ENCODE results near the gene ATP9A. TPM values are rescaled to one million over a fixed set of nuclear protein-coding genes. Genes with fewer than 3 reads are reported as not detected.
"Not testable (repeated sequence)": the region's sequence is repeated elsewhere in the genome, so short reads cannot be mapped to it uniquely, and the experiment has no call there.

The ATP9A gene
- total RNA-seq, 1 donor from 2014 or later = 21.2 TPM

DNA sequence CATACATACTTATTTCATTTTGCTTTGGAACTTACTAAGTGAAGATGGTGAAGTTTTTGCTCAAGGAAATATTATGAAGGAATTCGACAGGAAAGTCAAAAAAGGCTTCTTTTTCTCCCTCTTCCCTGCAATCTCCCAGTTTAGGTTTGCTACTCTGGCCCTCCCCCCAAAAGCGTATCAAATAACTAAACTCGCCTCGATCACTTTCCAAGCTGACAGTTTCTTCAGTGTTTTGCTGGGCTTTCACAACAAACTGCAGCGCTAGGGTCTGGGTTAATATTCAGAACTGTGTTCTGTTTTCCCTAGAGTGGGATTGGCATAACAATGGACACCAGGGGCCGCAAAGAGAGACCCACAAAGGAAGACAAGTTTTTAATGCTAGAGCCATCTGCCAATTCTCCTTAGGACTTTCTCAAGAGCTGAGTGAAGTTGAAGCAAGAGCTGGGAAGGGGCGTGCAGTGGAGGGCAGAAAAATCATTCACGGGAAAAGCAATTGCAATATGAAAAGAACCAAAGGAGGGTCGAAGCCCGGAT, 57.8 kb downstream of the ATP9A start:
- ATAC-seq = no peak
- intact Hi-C loops (cut with DNase I) = no loop called here
- DNase-seq (ENCODE audit: missing footprints) = no peak

DNA sequence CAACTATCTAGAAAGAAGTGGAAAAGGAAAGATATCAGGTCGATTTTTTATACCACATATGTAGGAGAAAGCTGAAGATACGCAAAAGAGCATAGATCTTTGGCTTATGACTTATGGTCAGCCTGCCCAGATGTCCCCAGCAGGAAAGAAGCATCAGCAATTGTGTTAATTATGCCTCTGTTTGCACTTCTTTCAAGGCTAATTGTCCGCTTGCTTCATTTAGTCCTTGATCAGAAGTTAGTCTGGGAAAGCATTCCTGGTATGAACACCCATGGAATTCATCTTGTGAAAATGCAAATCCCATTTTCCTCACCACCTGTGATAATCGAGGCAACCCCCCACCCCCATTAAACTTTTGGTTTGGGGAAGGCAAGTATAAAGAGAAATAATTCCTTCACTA, 62.8 kb downstream of the ATP9A start:
- no peak for DNase-seq (ENCODE audit: missing footprints)
- intact Hi-C loops (cut with DNase I) = no loop called here
- ATAC-seq = no peak

DNA sequence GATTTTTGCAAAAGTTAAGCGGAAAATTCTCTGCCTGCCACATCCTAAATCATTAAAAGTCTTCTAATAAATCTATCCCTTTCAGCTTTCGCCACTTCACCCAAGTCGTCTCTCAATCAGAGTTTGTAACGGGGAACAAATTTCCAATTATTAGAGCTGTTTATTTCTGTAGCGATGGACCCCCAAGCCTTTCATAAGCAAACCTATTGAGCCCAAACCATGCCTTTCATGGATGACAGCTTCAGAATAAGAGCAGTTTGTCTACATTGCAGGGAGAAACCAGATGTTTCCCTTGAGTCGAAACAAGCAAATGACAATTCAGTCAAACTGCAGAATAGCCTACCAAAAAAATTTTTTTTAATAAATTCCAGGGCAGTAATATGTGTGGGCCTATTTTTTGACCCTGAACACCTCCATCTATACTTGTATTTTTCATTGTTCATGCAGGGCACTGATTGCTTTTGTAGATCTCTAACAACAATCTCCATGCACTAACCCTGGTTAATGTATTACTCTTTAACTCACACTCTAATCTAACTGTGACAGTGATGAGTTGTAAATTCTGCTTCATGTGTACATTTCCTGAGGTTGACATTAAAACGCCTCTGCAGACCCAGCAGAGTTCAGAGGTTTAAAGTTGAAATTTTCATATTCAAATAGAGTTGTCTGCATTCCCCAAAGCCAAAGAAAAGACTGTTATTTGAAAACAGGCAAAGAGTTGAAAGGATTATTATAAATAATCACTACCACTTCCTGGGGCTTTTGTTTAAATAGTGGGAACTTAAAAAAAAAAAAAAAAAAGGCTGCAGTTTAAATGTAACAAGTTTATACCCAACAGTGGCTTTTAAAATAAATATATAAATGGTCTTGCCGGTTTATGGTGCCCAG, 64.5 kb downstream of the ATP9A start:
- ATAC-seq (no peak), DNase-seq (ENCODE audit: missing footprints) (no peak)
- intact Hi-C loops (cut with DNase I) = no loop called here

DNA sequence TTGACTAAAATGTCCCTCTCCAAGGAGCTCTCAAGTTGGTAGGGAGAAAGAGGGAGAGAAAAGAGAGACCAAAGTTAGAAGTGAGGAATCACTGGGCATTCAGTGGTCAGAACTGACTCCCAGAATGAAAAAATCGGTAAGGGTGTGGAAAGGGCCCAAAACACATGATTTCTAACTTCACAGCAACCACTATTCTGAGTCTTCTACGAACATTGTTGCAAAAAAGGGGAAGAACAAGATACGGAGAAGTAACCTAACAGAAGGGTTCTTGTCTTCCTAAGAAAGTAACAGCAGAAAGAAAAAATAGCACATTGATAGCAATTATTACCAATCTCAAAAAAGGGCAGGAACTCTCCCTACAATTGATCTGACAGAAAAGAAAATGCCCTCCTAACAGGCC, 65.6 kb downstream of the ATP9A start:
- no peak for DNase-seq (ENCODE audit: missing footprints)
- ATAC-seq = no peak
- intact Hi-C loops (cut with DNase I) = no loop called here

- no peak for ATAC-seq
- intact Hi-C loops (cut with DNase I) = no loop called here
- no peak for DNase-seq (ENCODE audit: missing footprints)
These were observed 67.3 kb downstream of the ATP9A start for GRCh38 chr20:51700809-51701285.

GRCh38 chr20:51698252-51698651, 69.9 kb downstream of the ATP9A start:
- no peak for DNase-seq (ENCODE audit: missing footprints)
- intact Hi-C loops (cut with DNase I) = no loop called here
- ATAC-seq = no peak

- ATAC-seq = no peak
- intact Hi-C loops (cut with DNase I) = no loop called here
- DNase-seq (ENCODE audit: missing footprints) = no peak
These were observed 70.9 kb downstream of the ATP9A start for GRCh38 chr20:51697096-51697826.

- ATAC-seq (no peak), DNase-seq (ENCODE audit: missing footprints) (no peak)
- intact Hi-C loops (cut with DNase I) = no loop called here
These were observed 71.7 kb downstream of the ATP9A start for GRCh38 chr20:51696304-51697071.

GRCh38 chr20:51695574-51696303, 72.5 kb downstream of the ATP9A start:
- intact Hi-C loops (cut with DNase I) = no loop called here
- no peak for ATAC-seq
- no peak for DNase-seq (ENCODE audit: missing footprints)

DNA sequence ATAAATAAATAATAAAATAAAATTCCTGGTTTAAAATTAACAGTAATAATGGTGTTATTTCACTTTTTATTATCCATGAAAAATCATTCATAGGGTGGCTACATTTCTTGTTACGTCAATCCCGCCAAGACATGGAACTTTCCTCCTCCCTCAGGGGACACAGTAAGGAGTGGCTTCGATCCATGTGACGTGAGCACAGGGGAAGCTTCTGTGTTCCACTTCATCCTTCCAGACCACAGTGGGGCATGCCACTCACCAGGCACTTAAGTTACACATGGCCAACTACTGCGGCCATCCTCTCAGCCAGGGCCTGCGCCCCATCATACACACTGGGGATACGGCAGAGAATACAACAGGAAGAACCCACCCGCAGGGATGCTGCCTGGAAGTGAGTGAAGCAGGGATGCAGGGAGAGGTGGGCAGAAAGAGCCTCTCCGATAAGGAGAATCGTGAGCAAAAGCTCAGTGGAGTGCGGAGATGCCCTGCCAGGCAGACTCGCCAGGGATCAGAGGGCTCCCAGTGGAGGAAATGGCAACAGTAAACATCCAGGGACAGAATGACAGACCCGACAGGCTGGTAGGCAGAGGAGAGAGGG, 75.3 kb downstream of the ATP9A start:
- intact Hi-C loops (cut with DNase I) = no loop called here

GRCh38 chr20:51691703-51692102, 76.5 kb downstream of the ATP9A start:
- DNase-seq (ENCODE audit: missing footprints) = no peak
- ATAC-seq = no peak
- intact Hi-C loops (cut with DNase I) = no loop called here

More for the DNA sequence above, 75.3 kb downstream of the ATP9A start:
- DNase-seq (ENCODE audit: missing footprints) (no peak), ATAC-seq (no peak)

GRCh38 chr20:51688600-51689244, 79.5 kb downstream of the ATP9A start:
- intact Hi-C loops (cut with DNase I) = no loop called here

DNA sequence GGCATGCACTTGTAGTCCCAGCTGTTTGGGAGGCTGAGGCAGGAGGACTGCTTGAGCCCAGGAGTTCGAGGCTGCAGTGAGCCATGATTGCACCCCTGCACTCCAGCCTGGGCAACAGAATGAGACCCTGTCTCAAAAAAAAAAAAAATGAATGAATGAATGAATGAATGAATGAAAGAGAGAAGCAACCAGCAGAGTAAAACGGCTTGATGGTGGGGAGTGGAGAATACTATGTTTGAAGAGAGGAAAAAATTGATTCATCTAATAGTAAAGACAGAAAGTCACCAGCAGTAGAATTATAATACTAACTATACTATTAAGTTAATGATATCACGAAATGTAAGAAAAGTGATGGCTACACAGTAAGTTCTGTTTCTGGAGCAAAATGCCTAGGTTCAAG, 80.6 kb downstream of the ATP9A start:
- DNase-seq (ENCODE audit: missing footprints) = no peak
- intact Hi-C loops (cut with DNase I) = no loop called here
- no peak for ATAC-seq

More at GRCh38 chr20:51688600-51689244, 79.5 kb downstream of the ATP9A start:
- no peak for DNase-seq (ENCODE audit: missing footprints)
- ATAC-seq = no peak

DNA sequence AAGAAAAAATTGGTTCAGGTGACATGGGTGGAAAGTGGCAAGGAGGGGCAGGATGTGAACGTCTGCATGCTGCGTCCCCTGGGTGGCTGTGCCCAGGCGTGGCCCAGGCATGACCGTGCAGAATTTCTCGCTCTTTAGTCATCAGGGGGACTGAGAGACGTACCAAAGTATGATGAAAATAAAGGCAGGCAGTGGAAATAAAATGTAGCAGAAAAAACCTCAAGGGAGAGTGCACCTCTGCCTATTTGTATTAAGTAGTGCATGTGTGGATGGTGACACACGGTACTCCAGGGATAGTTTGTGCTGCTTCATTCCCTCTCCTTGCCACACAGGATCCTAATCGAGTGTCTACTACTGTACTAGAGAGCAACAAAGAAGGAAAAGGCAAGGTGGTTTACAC, 81.1 kb downstream of the ATP9A start:
- intact Hi-C loops (cut with DNase I) = no loop called here
- no peak for ATAC-seq

DNA sequence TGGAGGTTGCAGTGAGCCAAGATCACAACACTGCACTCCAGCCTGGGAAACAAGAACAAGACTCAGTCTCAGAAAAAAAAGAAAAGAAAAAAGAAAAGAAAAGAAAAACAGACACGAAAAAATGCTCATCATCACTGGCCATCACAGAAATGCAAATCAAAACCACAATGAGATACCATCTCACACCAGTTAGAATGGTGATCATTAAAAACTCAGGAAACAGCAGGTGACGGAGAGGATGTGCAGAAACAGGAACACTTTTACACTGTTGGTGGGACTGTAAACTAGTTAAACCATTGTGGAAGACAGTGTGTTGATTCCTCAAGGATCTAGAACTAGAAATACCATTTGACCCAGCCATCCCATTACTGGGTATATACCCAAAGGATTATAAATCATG, 82.7 kb downstream of the ATP9A start:
- DNase-seq (ENCODE audit: missing footprints); intact Hi-C loops (cut with DNase I); ATAC-seq: not testable (repeated sequence)

More for the DNA sequence above, 81.1 kb downstream of the ATP9A start:
- no peak for DNase-seq (ENCODE audit: missing footprints)

- DNase-seq (ENCODE audit: missing footprints) = no peak
- intact Hi-C loops (cut with DNase I) = no loop called here
- ATAC-seq = no peak
These were observed 88.0 kb downstream of the ATP9A start for GRCh38 chr20:51680067-51680749.
